Keratinocyte (primary cell): ENCODE data around the gene CD69. TPM values are rescaled to one million over a fixed set of nuclear protein-coding genes. Genes with fewer than 3 reads are reported as not detected.

Experiments used
- DNase-seq: peaks from one replicate; pipeline ENCODE4 v3.0.0-alpha.2; 2011; ENCODE audit warnings: low read depth, missing footprints, low spot score
- FAIRE-seq: peaks from 2 replicates; lab custom pipeline; 2011; peaks lifted over from hg19 to GRCh38; lab: Jason Lieb, UNC
- H2AFZ ChIP-seq: 2 replicates; pipeline ENCODE4 v1.6.0; 2012; ENCODE audit warnings: low read length, control low read depth, inconsistent platforms; ENCODE audit not compliant: control insufficient read depth
- H3K27ac ChIP-seq: 2 replicates; pipeline ENCODE4 v1.5.1; 2011; ENCODE audit warnings: low read length; ENCODE audit not compliant: control insufficient read depth, insufficient read depth
- H3K27me3 ChIP-seq: 3 replicates; pipeline ENCODE4 v1.6.0; 2011; ENCODE audit warnings: low read length; ENCODE audit not compliant: control insufficient read depth, insufficient read depth; ENCODE audit errors: extremely low read depth
- H3K36me3 ChIP-seq, 2 experiments: 2 replicates in 1 of 2; 3 replicates in 1 of 2; pipeline ENCODE4 v1.5.1; 2011; ENCODE audit warnings: low read length in 2 of 2, mild to moderate bottlenecking in 1 of 2; ENCODE audit not compliant: control insufficient read depth in 2 of 2, insufficient read depth in 2 of 2; ENCODE audit errors: extremely low read depth in 1 of 2
- H3K4me1 ChIP-seq: 3 replicates; pipeline ENCODE4 v1.5.1; 2011; ENCODE audit warnings: low read length; ENCODE audit not compliant: control insufficient read depth, insufficient read depth; ENCODE audit errors: extremely low read depth
- H3K4me2 ChIP-seq: 3 replicates; pipeline ENCODE4 v1.6.0; 2011; ENCODE audit warnings: low read depth, low read length; ENCODE audit not compliant: control insufficient read depth, insufficient read depth; ENCODE audit errors: extremely low read depth
- H3K4me3 ChIP-seq, 3 experiments: fragments of 200-600 bp in 1 of 3; sonication (generic) in 1 of 3; 2 replicates in 2 of 3; 3 replicates in 1 of 3; pipeline ENCODE4 v1.5.1; 2011 to 2016; ENCODE audit warnings: low read length in 3 of 3, mild to moderate bottlenecking in 3 of 3, control low read depth in 2 of 3, inconsistent platforms in 1 of 3, low read depth in 1 of 3, mixed read lengths in 1 of 3, mixed run types in 1 of 3, moderate library complexity in 1 of 3; ENCODE audit not compliant: control insufficient read depth in 2 of 3, insufficient read depth in 2 of 3; ENCODE audit errors: extremely low read depth in 1 of 3
- H3K79me2 ChIP-seq: 2 replicates; pipeline ENCODE4 v1.6.0; 2012; ENCODE audit warnings: low read length; ENCODE audit not compliant: control insufficient read depth, insufficient read depth
- H3K9ac ChIP-seq: 3 replicates; pipeline ENCODE4 v1.6.0; 2011; ENCODE audit warnings: low read length; ENCODE audit not compliant: control insufficient read depth, insufficient read depth; ENCODE audit errors: extremely low read depth
- H3K9me1 ChIP-seq: 3 replicates; pipeline ENCODE4 v1.6.0; 2011; ENCODE audit warnings: low read length; ENCODE audit not compliant: control insufficient read depth, insufficient read depth; ENCODE audit errors: extremely low read depth
- H3K9me3 ChIP-seq: 2 replicates; pipeline ENCODE4 v1.5.1; 2012; ENCODE audit warnings: low read depth, low read length; ENCODE audit not compliant: control insufficient read depth
- H4K20me1 ChIP-seq: 3 replicates; pipeline ENCODE4 v1.6.0; 2011; ENCODE audit warnings: low read length; ENCODE audit not compliant: control insufficient read depth, insufficient read depth; ENCODE audit errors: extremely low read depth
- EZH2 ChIP-seq: IDR thresholded peaks from one replicate; pipeline ENCODE4 v1.6.1; 2012; ENCODE audit warnings: inconsistent platforms, mild to moderate bottlenecking, low read length, moderate library complexity
- dilution Hi-C: fragments of 300-500 bp; cut with MboI; formaldehyde crosslinking; loops from one replicate; pipeline ENCODE4 v1.7.0; 2020; ENCODE audit warnings: low sequenced_read_pairs; ENCODE audit not compliant: extremely low pct_ligation_motif_present
- polyA plus RNA-seq, 5 experiments: library from polyadenylated mRNA; depleted of rRNA in 3 of 5; stranded (reverse) in 3 of 5; stranded (forward) in 1 of 5; unstranded in 1 of 5; fragments of >200 nt; gene quantifications; 1 replicate in 1 of 5; 2 replicates in 3 of 5; 3 replicates in 1 of 5; pipeline versions ENCODE4 v1.2.1 to v1.2.3, GENCODE V29; 2011 to 2012; ENCODE audit warnings: missing spikeins in 2 of 5, low read depth in 1 of 5, low replicate concordance in 1 of 5
- TF ChIP-seq, protein P1 (sequence below), 3 experiments: IDR thresholded peaks in 1 of 3; conservative IDR thresholded peaks in 1 of 3; optimal IDR thresholded peaks in 1 of 3; 2 replicates in 2 of 3; 3 replicates in 1 of 3; pipeline versions ENCODE3 to v1.5.1; 2011; ENCODE audit warnings: low read length in 3 of 3, mild to moderate bottlenecking in 3 of 3, moderate library complexity in 2 of 3, control low read depth in 1 of 3, inconsistent platforms in 1 of 3; ENCODE audit not compliant: insufficient read depth in 2 of 3; ENCODE audit errors: extremely low read depth in 1 of 3

CD69 gene
- polyA plus RNA-seq, 1 donor (not counting 4 experiments of a cell fraction or from before 2014, with no cell fraction given): not detected

DNA sequence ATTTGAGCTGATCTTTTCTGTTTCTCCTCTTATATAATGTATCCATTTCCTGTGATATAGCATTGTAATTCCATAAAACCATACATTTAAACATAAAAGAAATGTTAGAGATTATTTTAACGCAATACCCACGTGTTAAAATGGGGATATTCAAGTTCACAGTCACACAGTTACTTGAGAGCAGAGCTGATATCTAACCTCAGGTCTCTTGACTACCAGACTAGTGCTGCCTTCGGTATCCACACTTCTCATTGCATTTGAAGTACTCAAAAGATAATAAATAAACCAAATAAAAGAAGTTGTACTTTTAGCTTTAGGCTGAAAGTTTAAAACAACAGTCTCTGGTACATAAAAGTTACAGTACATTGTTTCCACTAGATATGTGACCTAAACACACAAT is 30.7 kb downstream of the CD69 start:
- Histone ChIP-seq H3K9me1 (no peaks in the 10 kb centered on the region), H3K4me1 (peaks cover 5% of the 10 kb centered on the region), H3K4me3 (no peak overlapping the region), H2AFZ (no peak overlapping the region), H3K27ac (no peak overlapping the region), H3K9ac (no peak overlapping the region), H3K36me3 (no peaks in the 10 kb centered on the region), H3K27me3 (no peaks in the 10 kb centered on the region), H3K4me2 (no peak overlapping the region), H3K9me3 (no peaks in the 10 kb centered on the region), H3K79me2 (no peaks in the 10 kb centered on the region), H4K20me1 (no peaks in the 10 kb centered on the region)
- dilution Hi-C loops: no loop called here
- FAIRE-seq: no peak
- DNase-seq: no peak
- TF ChIP-seq, protein P1, sequence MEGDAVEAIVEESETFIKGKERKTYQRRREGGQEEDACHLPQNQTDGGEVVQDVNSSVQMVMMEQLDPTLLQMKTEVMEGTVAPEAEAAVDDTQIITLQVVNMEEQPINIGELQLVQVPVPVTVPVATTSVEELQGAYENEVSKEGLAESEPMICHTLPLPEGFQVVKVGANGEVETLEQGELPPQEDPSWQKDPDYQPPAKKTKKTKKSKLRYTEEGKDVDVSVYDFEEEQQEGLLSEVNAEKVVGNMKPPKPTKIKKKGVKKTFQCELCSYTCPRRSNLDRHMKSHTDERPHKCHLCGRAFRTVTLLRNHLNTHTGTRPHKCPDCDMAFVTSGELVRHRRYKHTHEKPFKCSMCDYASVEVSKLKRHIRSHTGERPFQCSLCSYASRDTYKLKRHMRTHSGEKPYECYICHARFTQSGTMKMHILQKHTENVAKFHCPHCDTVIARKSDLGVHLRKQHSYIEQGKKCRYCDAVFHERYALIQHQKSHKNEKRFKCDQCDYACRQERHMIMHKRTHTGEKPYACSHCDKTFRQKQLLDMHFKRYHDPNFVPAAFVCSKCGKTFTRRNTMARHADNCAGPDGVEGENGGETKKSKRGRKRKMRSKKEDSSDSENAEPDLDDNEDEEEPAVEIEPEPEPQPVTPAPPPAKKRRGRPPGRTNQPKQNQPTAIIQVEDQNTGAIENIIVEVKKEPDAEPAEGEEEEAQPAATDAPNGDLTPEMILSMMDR (optimal IDR thresholded peaks at IDR 0.05 in 1 of 3, IDR thresholded peaks at IDR 0.05 in 1 of 3, conservative IDR thresholded peaks at IDR 0.05 in 1 of 3; ENCODE audit: extremely low read depth in 1 of 3, insufficient read depth in 2 of 3, low read length in 3 of 3): no peak
- no peak for TF ChIP-seq EZH2

DNA sequence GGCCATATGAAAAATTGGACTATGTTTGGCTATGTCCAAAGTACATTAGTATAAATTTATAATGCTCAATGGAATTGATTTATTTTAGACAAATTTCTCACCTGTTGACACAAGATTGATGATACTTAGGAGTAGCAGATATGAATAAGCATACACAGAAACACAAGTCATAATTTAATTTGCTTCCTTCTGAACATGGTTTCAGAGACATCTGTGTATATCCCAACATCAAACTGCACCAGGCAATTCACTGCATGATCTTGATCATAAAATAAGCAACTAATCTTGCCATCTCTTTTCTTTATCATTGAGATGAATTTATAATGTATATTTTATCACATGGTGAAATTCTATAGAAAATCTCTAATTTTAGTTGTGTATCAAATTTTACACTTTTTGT is 31.6 kb downstream of the CD69 start:
- Histone ChIP-seq H2AFZ (no peak overlapping the region), H4K20me1 (no peaks in the 10 kb centered on the region), H3K79me2 (no peaks in the 10 kb centered on the region), H3K9me3 (no peaks in the 10 kb centered on the region), H3K4me1 (peaks cover 5% of the 10 kb centered on the region), H3K36me3 (no peaks in the 10 kb centered on the region), H3K27me3 (no peaks in the 10 kb centered on the region), H3K9me1 (no peaks in the 10 kb centered on the region), H3K27ac (no peak overlapping the region), H3K4me2 (no peak overlapping the region), H3K4me3 (no peak overlapping the region), H3K9ac (no peak overlapping the region)
- DNase-seq (no peak), FAIRE-seq (no peak)
- dilution Hi-C loops: no loop called here
- TF ChIP-seq, protein P1 (optimal IDR thresholded peaks at IDR 0.05 in 1 of 3, IDR thresholded peaks at IDR 0.05 in 1 of 3, conservative IDR thresholded peaks at IDR 0.05 in 1 of 3; ENCODE audit: extremely low read depth in 1 of 3, insufficient read depth in 2 of 3, low read length in 3 of 3): no peak
